Measurements from ENCODE around the gene DNM1. TPM values are rescaled to one million over a fixed set of nuclear protein-coding genes. Genes with fewer than 3 reads are reported as not detected.
"Not testable (repeated sequence)": the region's sequence is repeated elsewhere in the genome, so short reads cannot be mapped to it uniquely, and the experiment has no call there.

Gene DNM1
- total and polyA plus RNA-seq, 7 experiments from 2014 or later = 0.24 to 2.0 (median 0.86) TPM; not detected in 1

DNA sequence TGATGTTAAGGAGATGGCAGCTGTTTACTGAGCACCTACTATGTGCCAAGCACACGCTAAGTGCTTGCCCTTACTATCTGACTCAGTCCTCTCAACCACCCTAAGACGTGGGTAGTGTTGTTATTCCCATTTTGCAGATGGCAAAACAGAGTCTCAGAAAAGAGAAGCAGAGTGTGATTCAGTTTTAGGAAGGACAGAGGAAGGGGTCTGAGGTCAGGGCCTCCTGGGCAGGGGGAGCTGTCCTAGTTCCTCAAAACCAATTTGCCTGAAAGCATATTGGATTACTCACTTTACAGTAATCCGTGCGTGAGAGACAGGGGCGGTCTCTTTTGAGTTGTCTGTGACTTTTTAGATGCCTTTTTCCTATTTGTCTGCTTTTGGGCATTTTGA, 23.2 kb downstream of the DNM1 start:
- H3K36me3 Mint-ChIP-seq = no peaks in the 10 kb centered on the region
- POLR2A ChIA-PET = no interaction called here
- H3K4me3 Mint-ChIP-seq = no peak overlapping the region
- Histone ChIP-seq H3K4me1 (ENCODE audit: control insufficient read depth in 2 of 2, insufficient read depth in 2 of 2, low read length in 2 of 2) (no peaks in the 10 kb centered on the region), H3K4me3 (ENCODE audit: low read length) (no peak overlapping the region), H3K27ac (ENCODE audit: low read depth, low read length) (no peak overlapping the region), H3K9me3 (ENCODE audit: control insufficient read depth in 2 of 3, low read length in 3 of 3) (no peaks in the 10 kb centered on the region), H3K36me3 (ENCODE audit: control insufficient read depth in 2 of 3, insufficient read depth in 3 of 3, low read length in 3 of 3) (no peaks in the 10 kb centered on the region), H3K27me3 (ENCODE audit: control insufficient read depth in 2 of 2, insufficient read depth in 2 of 2, low read length in 2 of 2) (no peaks in the 10 kb centered on the region)
- no peaks in the 10 kb centered on the region for H3K27me3 Mint-ChIP-seq
- H3K9me3 Mint-ChIP-seq = no peaks in the 10 kb centered on the region
- no peak overlapping the region for H3K27ac Mint-ChIP-seq
- DNase-seq (no peak), ATAC-seq (peak; percentile 59)
- CTCF ChIA-PET = no interaction called here
- no peaks in the 10 kb centered on the region for H3K4me1 Mint-ChIP-seq
- intact Hi-C loops (cut with micrococcal nuclease) = no loop called here

DNA sequence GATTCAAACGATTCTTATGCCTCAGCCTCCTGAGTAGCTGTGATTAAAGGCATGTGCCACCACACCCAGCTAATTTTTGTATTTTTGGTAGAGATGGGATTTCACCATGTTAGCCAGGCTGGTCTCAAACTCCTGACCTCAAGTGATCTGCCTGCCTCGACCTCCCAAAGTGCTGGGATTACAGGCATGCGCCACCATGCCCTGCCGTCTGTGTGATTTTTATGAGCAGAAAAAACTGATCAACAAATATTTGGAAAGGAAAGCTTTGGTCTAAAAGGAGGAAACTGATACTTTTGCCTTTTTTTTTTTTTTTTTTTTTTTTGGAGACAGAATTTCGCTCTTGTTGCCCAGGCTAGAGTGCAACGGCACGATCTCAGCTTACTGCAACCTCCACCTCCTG, 27.7 kb downstream of the DNM1 start:
- H3K9me3 ChIP-seq (ENCODE audit: control insufficient read depth in 2 of 3, low read length in 3 of 3); H3K27ac Mint-ChIP-seq; H3K36me3 ChIP-seq (ENCODE audit: control insufficient read depth in 2 of 3, insufficient read depth in 3 of 3, low read length in 3 of 3); H3K4me1 ChIP-seq (ENCODE audit: control insufficient read depth in 2 of 2, insufficient read depth in 2 of 2, low read length in 2 of 2); H3K4me3 Mint-ChIP-seq; H3K27me3 ChIP-seq (ENCODE audit: control insufficient read depth in 2 of 2, insufficient read depth in 2 of 2, low read length in 2 of 2); ATAC-seq; DNase-seq; H3K27ac ChIP-seq (ENCODE audit: low read depth, low read length); H3K36me3 Mint-ChIP-seq; POLR2A ChIA-PET; H3K4me1 Mint-ChIP-seq; intact Hi-C loops (cut with micrococcal nuclease); H3K27me3 Mint-ChIP-seq; H3K9me3 Mint-ChIP-seq; H3K4me3 ChIP-seq (ENCODE audit: low read length): not testable (repeated sequence)
- CTCF ChIA-PET = interaction anchor here (0.6 kb wide), 1 partner anchor 54 kb away, joined by 3 read pairs; no protein-coding TSS in a partner anchor

- CTCF ChIA-PET = interaction anchor here (0.6 kb wide), 1 partner anchor 53 kb away, joined by 3 read pairs; no protein-coding TSS in a partner anchor
Measured at GRCh38 chr9:128231638-128232527, 28.7 kb downstream of the DNM1 start.

GRCh38 chr9:128232528-128233428, 29.6 kb downstream of the DNM1 start:
- ChIA-PET POLR2A (no interaction called here), CTCF (no interaction called here)
- Histone ChIP-seq H3K36me3 (ENCODE audit: control insufficient read depth in 2 of 3, insufficient read depth in 3 of 3, low read length in 3 of 3) (no peaks in the 10 kb centered on the region), H3K4me1 (ENCODE audit: control insufficient read depth in 2 of 2, insufficient read depth in 2 of 2, low read length in 2 of 2) (no peaks in the 10 kb centered on the region), H3K27ac (ENCODE audit: low read depth, low read length) (no peak overlapping the region), H3K9me3 (ENCODE audit: control insufficient read depth in 2 of 3, low read length in 3 of 3) (no peaks in the 10 kb centered on the region), H3K4me3 (ENCODE audit: low read length) (no peak overlapping the region), H3K27me3 (ENCODE audit: control insufficient read depth in 2 of 2, insufficient read depth in 2 of 2, low read length in 2 of 2) (no peaks in the 10 kb centered on the region)
- Mint-ChIP-seq H3K27ac (no peak overlapping the region), H3K27me3 (peaks cover 0 to 5% (median 0%) of the 10 kb centered on the region in 5 donors), H3K4me1 (no peaks in the 10 kb centered on the region), H3K4me3 (no peak overlapping the region), H3K36me3 (no peaks in the 10 kb centered on the region), H3K9me3 (no peaks in the 10 kb centered on the region)
- intact Hi-C loops (cut with micrococcal nuclease) = no loop called here
- no peak for ATAC-seq
- DNase-seq = no peak

More at GRCh38 chr9:128231638-128232527, 28.7 kb downstream of the DNM1 start:
- H3K9me3 Mint-ChIP-seq = no peaks in the 10 kb centered on the region
- intact Hi-C loops (cut with micrococcal nuclease) = no loop called here
- H3K27me3 Mint-ChIP-seq = peaks cover 0 to 5% (median 0%) of the 10 kb centered on the region in 5 donors
- H3K27ac Mint-ChIP-seq = no peak overlapping the region
- Histone ChIP-seq H3K27ac (ENCODE audit: low read depth, low read length) (no peak overlapping the region), H3K4me1 (ENCODE audit: control insufficient read depth in 2 of 2, insufficient read depth in 2 of 2, low read length in 2 of 2) (no peaks in the 10 kb centered on the region), H3K27me3 (ENCODE audit: control insufficient read depth in 2 of 2, insufficient read depth in 2 of 2, low read length in 2 of 2) (no peaks in the 10 kb centered on the region), H3K4me3 (ENCODE audit: low read length) (no peak overlapping the region), H3K36me3 (ENCODE audit: control insufficient read depth in 2 of 3, insufficient read depth in 3 of 3, low read length in 3 of 3) (no peaks in the 10 kb centered on the region), H3K9me3 (ENCODE audit: control insufficient read depth in 2 of 3, low read length in 3 of 3) (no peaks in the 10 kb centered on the region)
- H3K4me1 Mint-ChIP-seq = no peaks in the 10 kb centered on the region
- H3K4me3 Mint-ChIP-seq = no peak overlapping the region
- H3K36me3 Mint-ChIP-seq = no peaks in the 10 kb centered on the region
- DNase-seq (no peak), ATAC-seq (no peak)
- POLR2A ChIA-PET = no interaction called here

DNA sequence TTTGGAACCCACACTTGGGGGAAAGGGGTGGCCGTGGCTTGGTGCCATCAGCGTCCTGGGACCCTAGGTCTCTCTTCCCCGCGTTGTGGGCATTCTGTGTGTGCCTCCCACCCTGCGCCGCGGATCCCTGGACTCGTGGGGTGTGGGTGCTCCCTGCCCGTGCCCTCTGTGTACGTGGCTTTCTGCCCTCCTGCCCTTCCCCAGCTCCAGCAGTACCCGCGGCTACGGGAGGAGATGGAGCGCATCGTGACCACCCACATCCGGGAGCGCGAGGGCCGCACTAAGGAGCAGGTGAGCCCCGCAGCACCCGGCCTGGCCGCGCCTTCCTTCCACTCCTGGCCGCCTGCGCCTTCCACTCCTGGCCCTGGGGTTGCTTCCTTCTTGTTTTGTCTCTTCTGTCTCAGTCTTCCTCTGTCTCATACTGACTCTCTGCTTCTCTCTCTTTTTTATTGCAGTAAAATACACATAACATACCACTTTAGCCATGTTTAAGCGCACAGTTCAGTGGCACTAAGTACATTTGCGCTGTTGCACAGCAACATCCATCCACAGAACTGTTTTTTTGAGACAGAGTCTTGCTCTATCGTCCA, 30.7 kb downstream of the DNM1 start:
- H3K9me3 ChIP-seq (ENCODE audit: control insufficient read depth in 2 of 3, low read length in 3 of 3) = no peaks in the 10 kb centered on the region
- no peaks in the 10 kb centered on the region for H3K36me3 Mint-ChIP-seq
- H3K27ac Mint-ChIP-seq = no peak overlapping the region
- no peaks in the 10 kb centered on the region for H3K27me3 ChIP-seq (ENCODE audit: control insufficient read depth in 2 of 2, insufficient read depth in 2 of 2, low read length in 2 of 2)
- H3K27ac ChIP-seq (ENCODE audit: low read depth, low read length) = no peak overlapping the region
- no peaks in the 10 kb centered on the region for H3K4me1 Mint-ChIP-seq
- POLR2A ChIA-PET = no interaction called here
- CTCF ChIA-PET = no interaction called here
- DNase-seq (no peak), ATAC-seq (no peak)
- no peak overlapping the region for H3K4me3 Mint-ChIP-seq
- no peaks in the 10 kb centered on the region for H3K36me3 ChIP-seq (ENCODE audit: control insufficient read depth in 2 of 3, insufficient read depth in 3 of 3, low read length in 3 of 3)
- intact Hi-C loops (cut with micrococcal nuclease) = no loop called here
- H3K9me3 Mint-ChIP-seq = no peaks in the 10 kb centered on the region
- H3K4me1 ChIP-seq (ENCODE audit: control insufficient read depth in 2 of 2, insufficient read depth in 2 of 2, low read length in 2 of 2) = no peaks in the 10 kb centered on the region
- no peak overlapping the region for H3K4me3 ChIP-seq (ENCODE audit: low read length)
- H3K27me3 Mint-ChIP-seq = peaks cover 0 to 5% (median 0%) of the 10 kb centered on the region in 5 donors

- Histone ChIP-seq H3K4me3 (ENCODE audit: low read length) (no peak overlapping the region), H3K27me3 (ENCODE audit: control insufficient read depth in 2 of 2, insufficient read depth in 2 of 2, low read length in 2 of 2) (no peaks in the 10 kb centered on the region), H3K27ac (ENCODE audit: low read depth, low read length) (no peak overlapping the region), H3K4me1 (ENCODE audit: control insufficient read depth in 2 of 2, insufficient read depth in 2 of 2, low read length in 2 of 2) (no peaks in the 10 kb centered on the region), H3K9me3 (ENCODE audit: control insufficient read depth in 2 of 3, low read length in 3 of 3) (no peaks in the 10 kb centered on the region), H3K36me3 (ENCODE audit: control insufficient read depth in 2 of 3, insufficient read depth in 3 of 3, low read length in 3 of 3) (no peaks in the 10 kb centered on the region)
- ChIA-PET POLR2A (interaction anchor here (1.3 kb wide), 1 partner anchor 8 kb away, joined by 4 read pairs; no protein-coding TSS in a partner anchor), CTCF (interaction anchor here (0.6 kb wide), 1 partner anchor 24 kb away, joined by 3 read pairs; no protein-coding TSS in a partner anchor)
- Mint-ChIP-seq H3K9me3 (no peaks in the 10 kb centered on the region), H3K27ac (no peak overlapping the region), H3K36me3 (no peaks in the 10 kb centered on the region), H3K4me1 (peaks cover 0 to 14% (median 8%) of the 10 kb centered on the region in 7 donors), H3K4me3 (no peak overlapping the region), H3K27me3 (peaks cover 20 to 30% (median 25%) of the 10 kb centered on the region in 5 donors)
- DNase-seq (no peak), ATAC-seq (no peak)
- intact Hi-C loops (cut with micrococcal nuclease) = no loop called here
Measured at GRCh38 chr9:128242124-128242523, 38.9 kb downstream of the DNM1 start.

Measured in naive thymus-derived CD4-positive, alpha-beta T cell (primary cell).